Esophagus squamous epithelium (tissue), 4 donors: ENCODE measurements around the gene POU6F2.

ENCODE experiments used
- CTCF ChIP-seq, 6 experiments: fragments of 450-650 bp in 4 of 6; fragments of 200-600 bp in 2 of 6; sonication (generic) in 2 of 6; IDR thresholded peaks; one replicate each; pipeline ENCODE4 v1.5.1; 2016 to 2019; ENCODE audit warnings: antibody characterized with exemption in 6 of 6, mild to moderate bottlenecking in 4 of 6, moderate library complexity in 4 of 6
- POLR2A ChIP-seq, 4 donors: fragments of 450-650 bp; IDR thresholded peaks; one replicate each; pipeline ENCODE4 v1.6.1; 2017; ENCODE audit warnings: antibody characterized with exemption in 4 of 4, mild to moderate bottlenecking in 4 of 4, moderate library complexity in 3 of 4

GRCh38 chr7:39172137-39172536, 194.4 kb downstream of the POU6F2 start:
- TF ChIP-seq CTCF (IDR thresholded peaks at IDR 0.05) (no peak), POLR2A (IDR thresholded peaks at IDR 0.05) (no peak)
